ENCODE measurements around the gene ZSCAN16.
"Not testable (repeated sequence)": the region's sequence is repeated elsewhere in the genome, so short reads cannot be mapped to it uniquely, and the experiment has no call there.

DNA sequence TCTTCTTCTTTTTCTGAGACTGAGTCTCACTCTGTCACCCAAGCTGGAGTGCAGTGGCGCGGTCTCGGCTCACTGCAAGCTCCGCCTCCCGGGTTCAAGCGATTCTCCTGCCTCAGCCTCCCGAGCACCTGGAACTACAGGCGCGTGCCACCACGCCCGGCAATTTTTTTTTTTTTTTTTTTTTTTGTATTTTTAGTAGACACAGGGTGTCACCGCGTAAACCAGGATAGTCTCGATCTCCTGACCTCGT, 44.1 kb upstream of the ZSCAN16 start, which contains the start of gene ZNF165:
- TF ChIP-seq, protein P1, sequence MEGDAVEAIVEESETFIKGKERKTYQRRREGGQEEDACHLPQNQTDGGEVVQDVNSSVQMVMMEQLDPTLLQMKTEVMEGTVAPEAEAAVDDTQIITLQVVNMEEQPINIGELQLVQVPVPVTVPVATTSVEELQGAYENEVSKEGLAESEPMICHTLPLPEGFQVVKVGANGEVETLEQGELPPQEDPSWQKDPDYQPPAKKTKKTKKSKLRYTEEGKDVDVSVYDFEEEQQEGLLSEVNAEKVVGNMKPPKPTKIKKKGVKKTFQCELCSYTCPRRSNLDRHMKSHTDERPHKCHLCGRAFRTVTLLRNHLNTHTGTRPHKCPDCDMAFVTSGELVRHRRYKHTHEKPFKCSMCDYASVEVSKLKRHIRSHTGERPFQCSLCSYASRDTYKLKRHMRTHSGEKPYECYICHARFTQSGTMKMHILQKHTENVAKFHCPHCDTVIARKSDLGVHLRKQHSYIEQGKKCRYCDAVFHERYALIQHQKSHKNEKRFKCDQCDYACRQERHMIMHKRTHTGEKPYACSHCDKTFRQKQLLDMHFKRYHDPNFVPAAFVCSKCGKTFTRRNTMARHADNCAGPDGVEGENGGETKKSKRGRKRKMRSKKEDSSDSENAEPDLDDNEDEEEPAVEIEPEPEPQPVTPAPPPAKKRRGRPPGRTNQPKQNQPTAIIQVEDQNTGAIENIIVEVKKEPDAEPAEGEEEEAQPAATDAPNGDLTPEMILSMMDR (IDR thresholded peaks at IDR 0.05): not testable (repeated sequence)
- not testable (repeated sequence) for TF ChIP-seq POLR2A (IDR thresholded peaks at IDR 0.05)
